ENCODE results near the gene CAMK2G. TPM values are rescaled to one million over a fixed set of nuclear protein-coding genes. Genes with fewer than 3 reads are reported as not detected.

The CAMK2G gene
- total RNA-seq, 1 experiment from 2014 or later, result 147 TPM

GRCh38 chr10:73828161-73828560 lies 46.2 kb downstream of the CAMK2G start:
- H3K4me2 ChIP-seq, result no peak overlapping the region
- DNase-seq, result no peak
- no peaks in the 10 kb centered on the region for H3K27me3 ChIP-seq (ENCODE audit: insufficient read depth, low read depth)
- H3F3A ChIP-seq (ENCODE audit: insufficient read depth, low read depth), result peaks cover 60% of the 10 kb centered on the region
- no peaks in the 10 kb centered on the region for H3K9me2 ChIP-seq (ENCODE audit: insufficient read depth)
- H3K4me1 ChIP-seq (replicated peaks; ENCODE audit: insufficient read depth), result no peaks in the 10 kb centered on the region
- H4K20me1 ChIP-seq (ENCODE audit: insufficient read depth), result peaks cover 34% of the 10 kb centered on the region
- TF ChIP-seq EZH2 (IDR thresholded peaks at IDR 0.05; ENCODE audit: low read depth), result no peak
- H3K9me3 ChIP-seq (ENCODE audit: insufficient read depth, low read depth), result no peaks in the 10 kb centered on the region
- peaks cover 55% of the 10 kb centered on the region for H3K36me3 ChIP-seq (ENCODE audit: low read depth)
- intact Hi-C loops (cut with micrococcal nuclease; ENCODE audit: unreplicated experiment), result no loop called here
- H3K79me2 ChIP-seq (ENCODE audit: low read depth), result no peaks in the 10 kb centered on the region
- ChIA-PET POLR2A (ENCODE audit: unreplicated experiment) (no interaction called here), CTCF (no interaction called here)
- no peak overlapping the region for H2AFZ ChIP-seq
- H3K27ac ChIP-seq, result no peak overlapping the region
- BruUV-seq (replicated peaks), result no TSS peak
- H3K4me3 ChIP-seq, result no peak overlapping the region

DNA sequence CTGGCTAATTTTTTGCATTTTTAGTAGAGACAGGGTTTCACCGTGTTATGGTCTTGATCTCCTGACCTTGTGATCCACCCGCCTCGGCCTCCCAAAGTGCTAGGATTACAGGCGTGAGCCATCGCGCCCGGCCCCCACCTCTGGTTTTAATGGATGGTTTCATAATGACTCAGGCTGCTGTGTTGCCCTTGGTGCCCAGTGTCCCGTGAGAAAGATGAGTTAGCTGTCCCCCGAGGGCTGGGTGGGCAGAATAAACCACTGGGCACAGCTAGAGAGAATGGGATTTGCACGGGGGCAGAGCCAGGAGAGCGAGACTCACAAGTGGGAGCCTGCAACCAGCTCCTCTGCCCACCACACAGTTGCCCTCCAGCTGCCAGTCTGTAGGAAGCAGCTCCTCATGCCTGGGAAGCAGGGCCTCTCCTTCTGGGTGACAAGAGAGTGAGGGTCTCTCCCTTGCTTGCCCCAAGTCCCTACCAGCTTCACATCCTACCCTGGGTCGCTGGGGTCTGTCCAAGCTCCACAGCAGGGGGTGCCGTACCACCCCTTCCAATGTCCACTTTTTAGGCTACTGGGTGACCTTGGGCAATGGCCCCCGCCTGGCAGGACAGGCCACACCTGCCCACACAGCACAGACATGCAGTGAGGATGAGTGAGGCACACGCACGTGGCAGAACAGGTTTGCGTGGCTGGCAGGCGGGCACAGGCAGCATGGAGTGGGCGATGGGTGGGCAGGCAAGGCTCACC lies 46.8 kb downstream of the CAMK2G start:
- intact Hi-C loops (cut with micrococcal nuclease; ENCODE audit: unreplicated experiment), result no loop called here
- H3K27me3 ChIP-seq (ENCODE audit: insufficient read depth, low read depth), result no peaks in the 10 kb centered on the region
- peak in 1 of 2 experiments; percentile 62 for DNase-seq
- POLR2A ChIA-PET (ENCODE audit: unreplicated experiment), result no interaction called here
- H3K9me2 ChIP-seq (ENCODE audit: insufficient read depth), result no peaks in the 10 kb centered on the region
- no TSS peak for BruUV-seq (replicated peaks)
- CTCF ChIA-PET, result no interaction called here
- H3K36me3 ChIP-seq (ENCODE audit: low read depth), result peaks cover 59% of the 10 kb centered on the region
- H3K9me3 ChIP-seq (ENCODE audit: insufficient read depth, low read depth), result no peaks in the 10 kb centered on the region
- H3K79me2 ChIP-seq (ENCODE audit: low read depth), result no peaks in the 10 kb centered on the region
- no peak overlapping the region for H2AFZ ChIP-seq
- no peaks in the 10 kb centered on the region for H3K4me1 ChIP-seq (replicated peaks; ENCODE audit: insufficient read depth)
- no peak overlapping the region for H3K4me3 ChIP-seq
- H3F3A ChIP-seq (ENCODE audit: insufficient read depth, low read depth), result peaks cover 60% of the 10 kb centered on the region
- peaks cover 31% of the 10 kb centered on the region for H4K20me1 ChIP-seq (ENCODE audit: insufficient read depth)
- H3K27ac ChIP-seq, result no peak overlapping the region
- no peak overlapping the region for H3K4me2 ChIP-seq
- TF ChIP-seq, protein P1, sequence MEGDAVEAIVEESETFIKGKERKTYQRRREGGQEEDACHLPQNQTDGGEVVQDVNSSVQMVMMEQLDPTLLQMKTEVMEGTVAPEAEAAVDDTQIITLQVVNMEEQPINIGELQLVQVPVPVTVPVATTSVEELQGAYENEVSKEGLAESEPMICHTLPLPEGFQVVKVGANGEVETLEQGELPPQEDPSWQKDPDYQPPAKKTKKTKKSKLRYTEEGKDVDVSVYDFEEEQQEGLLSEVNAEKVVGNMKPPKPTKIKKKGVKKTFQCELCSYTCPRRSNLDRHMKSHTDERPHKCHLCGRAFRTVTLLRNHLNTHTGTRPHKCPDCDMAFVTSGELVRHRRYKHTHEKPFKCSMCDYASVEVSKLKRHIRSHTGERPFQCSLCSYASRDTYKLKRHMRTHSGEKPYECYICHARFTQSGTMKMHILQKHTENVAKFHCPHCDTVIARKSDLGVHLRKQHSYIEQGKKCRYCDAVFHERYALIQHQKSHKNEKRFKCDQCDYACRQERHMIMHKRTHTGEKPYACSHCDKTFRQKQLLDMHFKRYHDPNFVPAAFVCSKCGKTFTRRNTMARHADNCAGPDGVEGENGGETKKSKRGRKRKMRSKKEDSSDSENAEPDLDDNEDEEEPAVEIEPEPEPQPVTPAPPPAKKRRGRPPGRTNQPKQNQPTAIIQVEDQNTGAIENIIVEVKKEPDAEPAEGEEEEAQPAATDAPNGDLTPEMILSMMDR (conservative IDR thresholded peaks at IDR 0.05), result no peak
- TF ChIP-seq EZH2 (IDR thresholded peaks at IDR 0.05; ENCODE audit: low read depth), result no peak

DNA sequence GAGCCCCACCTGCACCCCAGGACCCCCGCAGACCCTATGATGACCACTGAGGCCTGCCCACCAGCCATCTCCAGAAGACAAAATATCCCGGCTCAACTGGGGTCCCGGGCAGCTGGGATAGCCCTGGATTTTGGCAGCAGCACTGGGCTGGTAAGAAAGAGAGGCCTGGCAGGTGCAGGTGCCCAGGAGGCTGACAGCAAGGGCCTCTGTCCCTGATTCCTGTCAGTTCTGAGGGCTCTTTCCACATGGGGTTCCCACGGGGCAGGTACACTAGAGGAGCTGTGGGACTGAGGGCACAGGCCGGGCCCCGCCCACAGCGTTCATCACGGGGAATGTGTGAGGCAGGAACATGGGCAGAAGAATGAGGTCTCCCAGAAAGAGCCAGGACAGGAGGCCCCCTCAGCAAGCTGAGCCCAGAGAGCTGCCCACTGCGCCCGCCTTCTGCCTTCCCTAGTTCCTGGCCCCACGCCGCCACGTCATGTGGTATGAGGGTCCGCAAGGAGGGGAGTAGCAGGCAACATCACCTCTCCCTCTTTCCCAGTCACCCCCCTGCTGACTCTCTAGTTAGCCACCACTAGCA lies 50.1 kb downstream of the CAMK2G start:
- no TSS peak for BruUV-seq (replicated peaks)

More for the DNA sequence above, 50.1 kb downstream of the CAMK2G start:
- Histone ChIP-seq H3K79me2 (ENCODE audit: low read depth) (no peaks in the 10 kb centered on the region), H3K36me3 (ENCODE audit: low read depth) (peaks cover 65% of the 10 kb centered on the region), H3K27ac (no peak overlapping the region), H3K4me2 (no peak overlapping the region), H3K27me3 (ENCODE audit: insufficient read depth, low read depth) (no peaks in the 10 kb centered on the region), H3K9me3 (ENCODE audit: insufficient read depth, low read depth) (no peaks in the 10 kb centered on the region), H2AFZ (no peak overlapping the region), H3K4me1 (replicated peaks; ENCODE audit: insufficient read depth) (no peaks in the 10 kb centered on the region), H4K20me1 (ENCODE audit: insufficient read depth) (peaks cover 19% of the 10 kb centered on the region), H3F3A (ENCODE audit: insufficient read depth, low read depth) (peaks cover 62% of the 10 kb centered on the region), H3K4me3 (no peak overlapping the region), H3K9me2 (ENCODE audit: insufficient read depth) (no peaks in the 10 kb centered on the region)
- CTCF ChIA-PET, result no interaction called here
- intact Hi-C loops (cut with micrococcal nuclease; ENCODE audit: unreplicated experiment), result no loop called here
- POLR2A ChIA-PET (ENCODE audit: unreplicated experiment), result interaction anchor here (0.6 kb wide), 1 partner anchor 586 kb away, joined by 6 read pairs; no protein-coding TSS in a partner anchor
- DNase-seq, result no peak
- TF ChIP-seq, protein P1 (conservative IDR thresholded peaks at IDR 0.05), result no peak
- TF ChIP-seq EZH2 (IDR thresholded peaks at IDR 0.05; ENCODE audit: low read depth), result no peak
